OCI-LY1 (cell line): ENCODE results near the gene OPN5.

Source experiments
- H2AFZ ChIP-seq: fragments of 200-600 bp; sonication (generic), shearing (Covaris generic); 2 replicates; pipeline ENCODE4 v1.6.0; 2014; ENCODE audit warnings: antibody characterized with exemption, mild to moderate bottlenecking, low read length
- H3F3A ChIP-seq: fragments of 200-600 bp; sonication (generic), shearing (Covaris generic); 2 replicates; pipeline ENCODE4 v1.6.0; 2014; ENCODE audit warnings: mild to moderate bottlenecking, antibody characterized with exemption, low read length, moderate library complexity; ENCODE audit not compliant: insufficient read depth
- H3K27ac ChIP-seq: fragments of 200-600 bp; sonication (generic); 2 replicates; pipeline ENCODE4 v1.5.1; 2014; ENCODE audit warnings: low read length, mixed run types, mild to moderate bottlenecking, low read depth; ENCODE audit not compliant: poor library complexity, severe bottlenecking
- H3K27me3 ChIP-seq: fragments of 200-600 bp; sonication (generic); 2 replicates; pipeline ENCODE4 v1.6.0; 2014; ENCODE audit warnings: antibody characterized with exemption, mild to moderate bottlenecking, low read length, moderate library complexity; ENCODE audit not compliant: insufficient read depth
- H3K36me3 ChIP-seq: fragments of 200-600 bp; sonication (generic); 2 replicates; pipeline ENCODE4 v1.6.1; 2014; ENCODE audit warnings: mild to moderate bottlenecking, antibody characterized with exemption, low read length, moderate library complexity, mixed read lengths; ENCODE audit not compliant: insufficient read depth
- H3K4me1 ChIP-seq: fragments of 200-600 bp; sonication (generic); 2 replicates; pipeline ENCODE4 v1.5.1; 2014; ENCODE audit warnings: mild to moderate bottlenecking, low read length, moderate library complexity; ENCODE audit not compliant: insufficient read depth, severe bottlenecking
- H3K4me2 ChIP-seq: fragments of 200-600 bp; sonication (generic), shearing (Covaris generic); 2 replicates; pipeline ENCODE4 v1.6.1; 2014; ENCODE audit warnings: low read length
- H3K4me3 ChIP-seq: fragments of 200-600 bp; sonication (generic); 2 replicates; pipeline ENCODE4 v1.5.1; 2014; ENCODE audit warnings: low read length, low read depth, mild to moderate bottlenecking, mixed read lengths; ENCODE audit not compliant: poor library complexity, severe bottlenecking
- H3K79me2 ChIP-seq: fragments of 200-600 bp; shearing (Covaris generic); 2 replicates; pipeline ENCODE4 v1.6.1; 2016; ENCODE audit warnings: mixed run types, low read length, mixed read lengths; ENCODE audit not compliant: insufficient read depth
- H3K9ac ChIP-seq: fragments of 200-600 bp; sonication (generic), shearing (Covaris generic); 2 replicates; pipeline ENCODE4 v1.6.1; 2014; ENCODE audit warnings: mild to moderate bottlenecking, low read length, mixed read lengths
- H3K9me2 ChIP-seq: fragments of 200-600 bp; sonication (generic), shearing (Covaris generic); 2 replicates; pipeline ENCODE4 v1.6.1; 2014; ENCODE audit warnings: low read depth, mild to moderate bottlenecking, low read length, mixed read lengths
- H3K9me3 ChIP-seq: fragments of 200-600 bp; shearing (Covaris generic); 2 replicates; pipeline ENCODE4 v1.6.1; 2014; ENCODE audit warnings: low read length, mixed read lengths
- H4K20me1 ChIP-seq: fragments of 200-600 bp; sonication (generic), shearing (Covaris generic); 2 replicates; pipeline ENCODE4 v1.6.0; 2016; ENCODE audit warnings: mild to moderate bottlenecking, low read length; ENCODE audit not compliant: insufficient read depth
- EZH2 ChIP-seq: fragments of 200-600 bp; sonication (generic), shearing (Covaris generic); IDR thresholded peaks from 2 replicates; pipeline ENCODE4 v1.8.0; 2017; ENCODE audit warnings: borderline replicate concordance, mixed run types, mild to moderate bottlenecking, antibody characterized with exemption, low read length, moderate library complexity, mixed read lengths
- TF ChIP-seq, protein P1 (sequence below): fragments of 200-600 bp; sonication (generic), shearing (Covaris generic); IDR thresholded peaks from 2 replicates; pipeline ENCODE4 v1.5.1; 2017; ENCODE audit warnings: mild to moderate bottlenecking, antibody characterized with exemption, low read length, moderate library complexity, mixed read lengths

OPN5 gene

DNA sequence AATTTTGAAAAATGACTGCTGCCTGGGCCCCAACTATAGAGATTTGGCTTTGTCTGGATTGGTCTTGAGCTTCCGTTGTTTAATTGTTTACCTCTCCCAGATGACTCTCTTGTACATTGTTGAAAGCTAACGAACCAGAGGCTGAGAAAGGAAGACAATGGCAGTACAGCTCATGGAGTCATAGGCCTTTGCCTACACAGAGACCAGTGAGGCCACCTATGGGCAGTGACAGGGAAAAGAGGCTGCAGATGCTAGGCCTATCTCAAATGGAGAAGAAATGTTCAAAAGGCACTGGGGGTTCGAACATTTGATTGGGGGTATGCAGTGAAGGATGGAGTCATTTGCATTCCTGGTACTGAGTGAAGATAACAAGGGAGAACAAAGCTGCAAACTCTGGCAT is 29.1 kb downstream of the OPN5 start:
- H3K36me3 ChIP-seq: no peaks in the 10 kb centered on the region
- H3K4me1 ChIP-seq: no peaks in the 10 kb centered on the region
- H3K4me3 ChIP-seq: no peak overlapping the region
- H2AFZ ChIP-seq: no peak overlapping the region
- H3K27ac ChIP-seq: no peak overlapping the region
- H3K79me2 ChIP-seq: no peaks in the 10 kb centered on the region
- H3K9me3 ChIP-seq: no peaks in the 10 kb centered on the region
- H3K9me2 ChIP-seq: no peaks in the 10 kb centered on the region
- no peaks in the 10 kb centered on the region for H3K27me3 ChIP-seq
- H3K9ac ChIP-seq: no peak overlapping the region
- no peaks in the 10 kb centered on the region for H3F3A ChIP-seq
- TF ChIP-seq, protein P1, sequence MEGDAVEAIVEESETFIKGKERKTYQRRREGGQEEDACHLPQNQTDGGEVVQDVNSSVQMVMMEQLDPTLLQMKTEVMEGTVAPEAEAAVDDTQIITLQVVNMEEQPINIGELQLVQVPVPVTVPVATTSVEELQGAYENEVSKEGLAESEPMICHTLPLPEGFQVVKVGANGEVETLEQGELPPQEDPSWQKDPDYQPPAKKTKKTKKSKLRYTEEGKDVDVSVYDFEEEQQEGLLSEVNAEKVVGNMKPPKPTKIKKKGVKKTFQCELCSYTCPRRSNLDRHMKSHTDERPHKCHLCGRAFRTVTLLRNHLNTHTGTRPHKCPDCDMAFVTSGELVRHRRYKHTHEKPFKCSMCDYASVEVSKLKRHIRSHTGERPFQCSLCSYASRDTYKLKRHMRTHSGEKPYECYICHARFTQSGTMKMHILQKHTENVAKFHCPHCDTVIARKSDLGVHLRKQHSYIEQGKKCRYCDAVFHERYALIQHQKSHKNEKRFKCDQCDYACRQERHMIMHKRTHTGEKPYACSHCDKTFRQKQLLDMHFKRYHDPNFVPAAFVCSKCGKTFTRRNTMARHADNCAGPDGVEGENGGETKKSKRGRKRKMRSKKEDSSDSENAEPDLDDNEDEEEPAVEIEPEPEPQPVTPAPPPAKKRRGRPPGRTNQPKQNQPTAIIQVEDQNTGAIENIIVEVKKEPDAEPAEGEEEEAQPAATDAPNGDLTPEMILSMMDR: no peak; the same call in 1 of the 2 replicates
- TF ChIP-seq EZH2: no peak
- no peaks in the 10 kb centered on the region for H4K20me1 ChIP-seq
- H3K4me2 ChIP-seq: no peak overlapping the region

DNA sequence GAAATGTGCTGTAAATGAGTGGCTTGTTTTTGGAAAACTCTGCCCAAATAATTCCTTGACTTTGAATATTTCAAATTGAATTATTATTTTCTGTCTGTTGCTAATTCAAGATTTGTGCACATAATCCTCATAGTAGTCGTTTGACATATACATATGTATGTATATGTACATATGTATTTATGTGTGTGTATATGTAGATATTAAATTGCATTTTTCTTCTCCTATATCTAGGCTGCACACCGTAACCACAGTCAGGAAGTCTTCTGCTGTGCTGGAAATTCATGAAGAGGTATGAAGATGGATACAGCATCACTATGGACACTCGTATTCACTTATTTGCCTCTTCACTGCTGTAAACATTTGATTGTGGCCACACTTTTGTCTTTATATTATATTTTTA is 29.6 kb downstream of the OPN5 start:
- Histone ChIP-seq H3F3A (no peaks in the 10 kb centered on the region), H3K9me3 (no peaks in the 10 kb centered on the region), H4K20me1 (no peaks in the 10 kb centered on the region), H3K4me2 (no peak overlapping the region), H3K36me3 (no peaks in the 10 kb centered on the region), H3K9ac (no peak overlapping the region), H3K9me2 (no peaks in the 10 kb centered on the region), H3K27ac (no peak overlapping the region), H3K79me2 (no peaks in the 10 kb centered on the region), H3K27me3 (no peaks in the 10 kb centered on the region), H3K4me1 (no peaks in the 10 kb centered on the region), H2AFZ (no peak overlapping the region), H3K4me3 (no peak overlapping the region)
- TF ChIP-seq, protein P1: no peak
- TF ChIP-seq EZH2: no peak

DNA sequence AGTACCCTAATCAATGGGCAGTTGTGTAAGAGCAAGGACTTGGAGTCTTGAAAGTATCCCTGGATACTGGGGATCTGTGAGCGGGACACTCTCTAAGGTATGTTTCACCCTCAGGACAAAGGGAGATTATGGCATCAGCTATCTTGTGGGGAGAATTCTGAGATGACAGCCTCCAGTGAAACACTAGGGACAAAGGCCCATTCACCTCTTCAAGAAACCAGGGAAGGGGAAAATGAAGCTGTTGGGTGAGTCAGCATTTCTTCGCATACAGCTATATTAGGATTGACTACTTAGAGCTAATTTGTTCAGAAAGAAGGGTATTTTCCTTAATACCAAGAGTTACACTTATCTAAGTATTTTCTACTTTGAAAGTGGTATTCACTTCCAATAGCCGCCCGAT is 35.9 kb downstream of the OPN5 start:
- no peaks in the 10 kb centered on the region for H3K27me3 ChIP-seq
- H3F3A ChIP-seq: no peaks in the 10 kb centered on the region
- H3K4me3 ChIP-seq: no peak overlapping the region
- no peaks in the 10 kb centered on the region for H3K4me1 ChIP-seq
- H3K9ac ChIP-seq: no peak overlapping the region
- no peaks in the 10 kb centered on the region for H3K36me3 ChIP-seq
- no peaks in the 10 kb centered on the region for H3K9me3 ChIP-seq
- H3K27ac ChIP-seq: no peak overlapping the region
- no peaks in the 10 kb centered on the region for H4K20me1 ChIP-seq
- no peak overlapping the region for H3K4me2 ChIP-seq
- H3K9me2 ChIP-seq: no peaks in the 10 kb centered on the region
- no peak overlapping the region for H2AFZ ChIP-seq
- no peak for TF ChIP-seq EZH2
- TF ChIP-seq, protein P1: no peak
- no peaks in the 10 kb centered on the region for H3K79me2 ChIP-seq
